ENCODE data around the gene FAM168B. TPM values are rescaled to one million over a fixed set of nuclear protein-coding genes. Genes with fewer than 3 reads are reported as not detected.

Gene FAM168B
- total RNA-seq, 2 donors from 2014 or later = 97.8 to 124 TPM

GRCh38 chr2:131044757-131045150 is 48.5 kb downstream of the FAM168B start:
- peaks cover 32% of the 10 kb centered on the region for H3K36me3 ChIP-seq
- no peak for DNase-seq (ENCODE audit: low spot score)

GRCh38 chr2:131044075-131044756 is 49.0 kb downstream of the FAM168B start:
- Histone ChIP-seq H3K4me3 (no peak overlapping the region), H3K27ac (no peak overlapping the region), H3K4me1 (peaks cover 0 to 11% of the 10 kb centered on the region in 2 donors), H3K27me3 (no peaks in the 10 kb centered on the region), H3K36me3 (peaks cover 26% of the 10 kb centered on the region), H3K9me3 (no peaks in the 10 kb centered on the region)
- no peak for TF ChIP-seq CTCF (IDR thresholded peaks at IDR 0.05)
- DNase-seq (ENCODE audit: low spot score) = no peak

More at GRCh38 chr2:131044757-131045150, 48.5 kb downstream of the FAM168B start:
- H3K27me3 ChIP-seq = no peaks in the 10 kb centered on the region
- H3K9me3 ChIP-seq = no peaks in the 10 kb centered on the region
- no peak overlapping the region for H3K4me3 ChIP-seq
- TF ChIP-seq CTCF (IDR thresholded peaks at IDR 0.05) = no peak
- peaks cover 0 to 9% of the 10 kb centered on the region in 2 donors for H3K4me1 ChIP-seq
- no peak overlapping the region for H3K27ac ChIP-seq

GRCh38 chr2:131043199-131044074 is 49.8 kb downstream of the FAM168B start:
- TF ChIP-seq CTCF (IDR thresholded peaks at IDR 0.05) = no peak
- no peaks in the 10 kb centered on the region for H3K9me3 ChIP-seq
- peaks cover 0 to 11% of the 10 kb centered on the region in 2 donors for H3K4me1 ChIP-seq
- DNase-seq (ENCODE audit: low spot score) = no peak
- H3K36me3 ChIP-seq = peaks cover 19% of the 10 kb centered on the region
- H3K27ac ChIP-seq = no peak overlapping the region
- H3K27me3 ChIP-seq = no peaks in the 10 kb centered on the region
- no peak overlapping the region for H3K4me3 ChIP-seq

GRCh38 chr2:131042148-131042775 is 51.0 kb downstream of the FAM168B start:
- H3K36me3 ChIP-seq = peaks cover 10% of the 10 kb centered on the region
- H3K27ac ChIP-seq = no peak overlapping the region

More at GRCh38 chr2:131042148-131042775, 51.0 kb downstream of the FAM168B start:
- Histone ChIP-seq H3K4me3 (no peak overlapping the region), H3K9me3 (no peaks in the 10 kb centered on the region), H3K27me3 (no peaks in the 10 kb centered on the region), H3K4me1 (peaks cover 0 to 11% of the 10 kb centered on the region in 2 donors)
- peak; percentile 52 for DNase-seq (ENCODE audit: low spot score)
- TF ChIP-seq CTCF (IDR thresholded peaks at IDR 0.05) = no peak
